Measurements from ENCODE around the gene NADSYN1.

NADSYN1 gene

GRCh38 chr11:71548716-71549151 is 95.7 kb downstream of the NADSYN1 start:
- DNase-seq (ENCODE audit: low read depth in 2 of 2): no peak

Data from activated CD8-positive, alpha-beta memory T cell treated with anti-CD3 and anti-CD28 coated beads for 4 hours (primary cell).